HK-2 (cell line): ENCODE data around the gene TWIST2.

ENCODE experiments used
- DNase-seq: peaks from one replicate; pipeline ENCODE4 v3.0.0-alpha.2; 2018; ENCODE audit not compliant: unreplicated experiment

The TWIST2 gene

DNA sequence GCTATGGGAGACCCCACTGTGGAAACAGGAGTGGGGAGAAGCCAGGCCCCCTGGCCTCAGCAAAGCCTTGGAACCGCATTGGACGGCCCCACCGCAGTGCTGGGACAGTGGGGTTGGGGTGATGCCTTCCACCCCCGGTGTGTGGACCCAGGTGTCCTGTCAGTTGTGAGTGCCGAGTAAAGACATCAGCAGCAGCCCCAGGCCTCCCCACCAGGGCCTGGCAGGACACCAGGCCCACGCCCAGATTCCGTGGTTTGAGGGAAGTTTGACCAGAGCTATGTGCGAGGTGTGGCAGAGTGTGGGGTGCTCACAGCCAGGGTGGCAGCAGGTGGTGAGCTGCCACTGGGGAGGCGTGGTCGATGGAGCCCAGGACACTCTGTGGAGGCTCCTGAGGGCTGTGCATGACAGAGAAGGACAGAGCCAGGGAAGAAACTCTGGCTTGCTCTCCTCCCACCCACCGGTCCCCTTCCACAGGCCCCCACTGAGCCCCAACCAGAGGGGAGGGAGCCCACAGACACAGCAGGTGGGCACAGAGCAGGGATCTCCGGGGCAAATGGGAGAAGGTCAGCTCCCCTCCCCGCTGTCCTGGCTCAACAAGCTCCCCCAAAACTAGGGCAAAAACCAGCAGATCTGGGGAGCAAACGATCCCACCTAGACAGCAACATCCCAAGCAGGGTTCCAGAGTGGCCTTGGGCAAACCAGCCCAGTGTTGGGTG is 69.1 kb downstream of the TWIST2 start:
- no peak for DNase-seq

DNA sequence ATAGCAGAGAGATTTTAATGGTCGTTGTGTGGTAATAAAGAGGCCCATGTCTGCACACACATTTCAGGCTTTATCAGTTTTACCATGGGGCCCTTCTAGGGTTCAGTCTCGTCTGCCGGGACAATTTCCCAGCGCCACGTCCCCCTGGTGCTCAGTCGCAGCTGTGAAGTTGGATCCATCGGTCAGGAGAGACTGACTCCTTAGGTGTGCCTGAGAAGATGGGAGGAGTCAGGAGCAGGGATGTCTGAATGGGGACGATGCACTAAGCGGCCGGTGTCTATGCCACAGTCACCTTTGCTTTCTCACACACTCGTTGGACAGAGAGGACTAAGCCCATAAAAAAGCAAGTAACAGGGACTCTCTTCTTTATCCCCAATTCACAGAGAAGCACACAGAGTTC is 71.4 kb downstream of the TWIST2 start:
- DNase-seq = no peak

DNA sequence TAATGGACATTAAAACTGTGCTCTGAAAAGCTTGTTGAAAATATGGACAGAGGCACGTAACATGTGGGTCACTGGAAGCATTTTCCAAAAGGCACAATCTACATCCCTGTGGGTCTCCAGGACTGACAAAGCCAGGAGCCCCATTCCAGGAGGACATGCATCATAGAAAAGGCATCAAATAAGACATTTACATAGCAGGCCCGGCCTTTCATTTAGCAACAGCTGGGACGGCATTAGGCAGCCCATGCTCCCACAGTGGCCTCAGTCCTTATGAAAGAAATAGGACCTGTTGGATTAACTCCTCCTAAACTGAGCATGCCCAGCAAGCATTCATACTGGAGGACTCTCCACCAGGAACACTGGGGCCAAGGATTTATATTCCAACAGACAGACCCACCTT is 72.2 kb downstream of the TWIST2 start:
- no peak for DNase-seq

DNA sequence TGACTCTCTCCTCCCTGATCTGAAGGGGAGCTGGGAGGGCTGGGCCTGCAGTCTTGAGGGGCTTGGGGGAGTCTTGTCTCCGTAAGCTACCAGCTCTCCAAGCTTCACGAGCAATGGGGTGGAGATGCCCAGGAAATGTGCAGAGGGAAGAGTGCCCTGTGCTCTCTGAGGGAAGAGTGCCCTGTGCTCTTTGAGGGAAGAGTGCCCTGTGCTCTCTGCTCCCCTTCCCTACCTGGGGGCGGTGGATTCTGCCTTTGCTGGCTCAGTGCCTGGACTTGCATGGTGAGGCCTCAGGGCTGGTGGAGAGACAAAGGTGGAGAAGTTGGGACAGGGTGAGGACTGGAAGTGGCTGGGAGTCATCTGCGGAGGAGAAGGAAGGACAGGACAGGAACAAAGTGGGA is 72.7 kb downstream of the TWIST2 start:
- no peak for DNase-seq

DNA sequence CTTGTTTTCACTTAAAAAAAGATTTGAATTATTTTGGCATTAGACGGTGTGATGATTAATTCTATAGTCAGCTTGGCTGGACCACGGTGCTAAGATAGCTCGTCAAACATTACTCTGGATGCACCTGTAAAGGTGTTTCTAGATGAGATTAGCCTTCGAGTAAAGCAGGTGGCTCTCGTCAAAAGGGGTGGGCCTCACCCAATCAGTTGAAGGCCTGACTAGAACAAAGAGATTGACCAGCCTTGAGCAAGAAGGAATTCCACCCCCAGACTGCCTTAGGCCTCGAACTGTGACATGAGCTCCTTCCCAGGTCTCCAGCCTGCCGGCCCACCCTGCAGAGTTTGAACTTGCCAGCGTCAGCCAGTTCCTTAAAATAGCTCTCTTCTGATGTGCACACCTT is 73.4 kb downstream of the TWIST2 start:
- no peak for DNase-seq

DNA sequence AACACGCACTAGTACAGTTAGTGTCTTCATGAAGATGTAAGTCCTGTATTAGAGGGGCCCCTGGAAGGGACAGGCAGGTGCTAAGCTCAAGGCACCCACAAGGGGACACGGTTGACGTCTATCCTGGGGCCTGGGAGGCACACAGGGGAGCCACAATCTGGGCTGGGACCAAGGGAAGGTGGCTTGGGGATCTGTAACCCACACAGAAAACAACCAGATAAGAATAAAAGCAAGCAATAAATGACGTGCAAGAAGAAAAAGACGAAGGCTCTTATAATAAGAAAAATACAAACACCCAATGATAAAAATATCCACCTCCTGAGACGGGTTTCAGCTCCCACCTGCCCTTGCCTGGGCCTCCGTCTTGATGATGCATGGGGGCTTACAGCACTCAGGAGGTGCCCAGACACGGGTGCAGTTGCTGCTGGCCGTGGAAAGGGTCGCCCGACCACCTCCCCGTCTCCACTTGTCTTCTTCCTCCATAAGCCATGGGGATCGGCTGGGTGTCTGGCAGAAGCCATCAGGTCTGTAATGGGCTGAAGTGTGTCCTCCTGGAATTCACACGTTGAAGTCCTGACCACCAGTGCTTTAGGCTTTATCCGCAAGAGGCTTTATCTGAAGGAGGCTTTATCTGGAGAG is 73.9 kb downstream of the TWIST2 start:
- no peak for DNase-seq

DNA sequence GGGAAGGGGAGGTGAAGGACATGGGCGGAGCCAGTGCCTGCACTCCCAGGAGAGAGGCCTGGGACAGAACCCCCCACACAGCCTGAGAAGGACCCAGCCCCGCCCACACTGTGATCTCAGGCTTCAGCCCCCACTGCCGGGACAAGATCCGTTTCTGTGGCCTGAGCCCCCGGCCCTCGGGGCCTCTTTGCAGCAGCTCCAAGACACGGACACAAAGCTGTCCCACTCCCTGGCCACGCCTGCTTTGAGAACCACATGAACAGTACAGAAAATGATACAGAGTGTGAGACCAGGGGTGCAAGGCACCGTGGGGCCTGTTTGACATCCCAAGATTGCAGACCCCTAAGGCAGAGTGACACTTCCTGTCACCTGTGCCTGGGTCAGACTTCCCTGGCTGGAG is 74.5 kb downstream of the TWIST2 start:
- DNase-seq = no peak

DNA sequence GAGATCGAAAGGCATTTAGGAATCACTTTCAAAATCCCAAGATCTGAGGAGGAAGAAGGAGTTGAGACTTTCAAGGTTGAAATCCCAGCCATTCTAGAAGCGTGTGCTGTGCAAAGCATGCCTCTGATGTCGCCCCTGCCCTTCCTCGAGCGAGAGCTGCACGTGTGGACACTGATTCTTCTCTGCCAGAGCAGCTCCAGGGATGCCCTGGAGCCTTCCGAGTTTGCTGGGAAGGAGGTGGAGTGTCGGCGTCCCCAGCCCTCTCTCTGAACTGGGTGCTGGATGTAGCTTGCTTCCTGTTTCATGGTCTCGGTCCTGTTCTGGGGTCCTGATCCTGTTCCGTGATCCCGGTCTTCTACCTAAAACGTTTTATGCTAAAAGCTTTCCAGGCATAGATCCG is 76.1 kb downstream of the TWIST2 start:
- no peak for DNase-seq

DNA sequence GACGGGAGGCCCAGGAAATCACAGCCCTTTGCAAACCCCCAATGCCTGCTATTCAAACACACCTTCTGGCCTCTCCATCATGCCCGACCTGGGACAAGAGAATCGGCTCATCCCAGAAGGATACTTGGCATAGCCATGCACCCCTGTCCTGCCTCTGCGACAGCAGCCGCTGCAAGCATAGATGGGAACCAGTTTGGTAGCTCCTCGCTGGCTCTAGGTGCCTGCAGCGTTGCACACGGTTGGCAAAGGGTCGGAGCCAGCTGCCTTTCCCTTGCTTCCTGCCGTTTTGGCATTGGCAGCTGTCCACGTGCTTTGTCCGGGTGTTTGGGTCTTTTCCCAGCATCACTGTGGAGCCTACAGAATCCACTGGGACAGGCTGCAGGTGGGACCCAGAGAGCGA is 76.9 kb downstream of the TWIST2 start:
- DNase-seq = no peak

DNA sequence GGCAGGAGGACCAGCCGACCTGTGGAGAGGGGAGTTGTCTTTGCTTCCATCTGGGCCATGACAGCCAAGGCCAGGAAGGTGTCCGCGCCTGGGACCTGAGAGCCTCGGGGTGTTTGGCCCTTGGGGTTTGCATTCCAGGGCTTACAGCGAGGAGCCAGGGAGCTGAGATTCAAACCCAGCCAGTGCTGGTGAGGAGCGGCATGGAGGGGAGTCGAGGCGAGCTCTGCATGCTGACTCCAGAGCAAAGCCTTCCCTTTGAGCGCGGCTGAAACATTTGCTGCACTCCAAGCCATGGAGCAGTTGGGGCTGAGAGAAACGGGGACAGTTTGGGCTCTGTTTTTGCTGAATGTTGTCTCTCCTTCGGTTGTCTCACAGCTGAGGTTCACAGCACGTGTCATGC is 77.4 kb downstream of the TWIST2 start:
- DNase-seq = no peak

DNA sequence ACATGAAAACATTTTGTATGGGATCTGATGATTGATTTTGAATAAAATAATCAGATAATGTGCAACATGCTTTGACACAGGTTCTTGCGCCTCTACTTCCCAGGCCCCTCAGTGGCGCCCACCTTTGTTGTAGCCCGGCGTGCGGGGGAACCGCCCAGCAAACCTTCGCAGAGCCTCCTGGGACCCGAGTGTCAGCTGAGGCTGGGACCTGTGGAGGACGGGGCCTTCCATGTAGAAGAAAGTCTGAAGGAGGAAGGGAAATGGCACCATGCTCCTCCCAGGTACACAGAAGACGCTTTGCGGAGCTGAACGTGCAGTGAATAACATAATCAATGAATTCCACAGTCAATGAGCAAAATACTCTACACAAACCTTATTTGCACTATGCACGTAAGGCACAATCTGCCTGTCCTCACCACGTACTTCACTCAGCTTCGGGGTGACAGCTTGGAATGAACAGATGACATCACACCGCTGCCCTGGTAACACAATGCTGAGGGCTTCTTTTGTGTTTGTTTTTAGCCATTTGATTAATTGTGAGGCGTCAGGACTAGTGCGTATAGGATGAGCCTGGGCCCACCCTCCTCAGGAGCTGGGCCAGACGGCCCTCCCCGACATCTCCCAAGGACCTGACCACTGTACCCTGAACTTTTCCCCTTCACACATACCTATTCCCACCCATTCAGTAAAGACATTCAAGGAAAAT is 78.1 kb downstream of the TWIST2 start:
- no peak for DNase-seq

DNA sequence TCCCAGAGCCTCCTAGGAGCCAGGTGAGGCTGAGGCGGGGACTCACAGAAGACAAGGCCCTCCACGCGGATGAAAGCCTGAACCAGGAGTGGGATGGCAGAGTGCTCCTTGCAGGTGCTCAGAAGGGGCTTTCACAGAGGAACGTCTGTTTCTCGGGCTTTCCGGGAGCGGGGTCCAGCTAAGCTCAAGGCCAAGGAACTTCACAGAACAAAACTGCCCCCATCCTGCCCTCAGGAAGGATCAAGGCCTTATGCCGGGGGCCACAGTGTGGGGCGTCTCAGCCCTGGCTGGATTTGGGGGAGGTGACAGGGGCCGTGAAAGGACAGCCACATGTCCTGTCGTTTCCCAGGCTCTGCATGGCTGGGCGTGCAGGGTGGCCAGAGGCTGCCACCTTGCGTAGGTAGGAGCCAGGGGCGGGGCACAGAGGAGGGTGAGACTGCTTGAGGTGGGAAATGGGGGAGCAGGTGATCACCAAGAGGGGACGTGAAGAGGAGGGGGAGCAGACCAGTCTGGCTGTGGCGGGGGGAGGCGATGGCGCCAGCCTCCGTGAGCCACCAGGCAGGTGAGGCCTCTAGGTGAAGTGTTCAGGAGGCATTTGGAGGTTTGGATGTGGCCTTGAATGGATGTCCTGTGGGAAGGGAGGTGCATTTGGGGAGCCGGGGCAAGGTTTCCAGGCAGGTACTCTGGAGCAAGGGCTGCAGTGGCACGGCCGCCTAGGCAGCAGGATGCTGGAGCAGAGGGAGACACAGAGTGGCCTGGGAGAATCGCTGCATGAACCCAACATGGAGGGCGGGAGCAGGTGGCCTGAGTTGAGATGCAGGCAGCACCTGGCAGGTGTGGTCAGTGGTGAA is 79.1 kb downstream of the TWIST2 start:
- DNase-seq = no peak

DNA sequence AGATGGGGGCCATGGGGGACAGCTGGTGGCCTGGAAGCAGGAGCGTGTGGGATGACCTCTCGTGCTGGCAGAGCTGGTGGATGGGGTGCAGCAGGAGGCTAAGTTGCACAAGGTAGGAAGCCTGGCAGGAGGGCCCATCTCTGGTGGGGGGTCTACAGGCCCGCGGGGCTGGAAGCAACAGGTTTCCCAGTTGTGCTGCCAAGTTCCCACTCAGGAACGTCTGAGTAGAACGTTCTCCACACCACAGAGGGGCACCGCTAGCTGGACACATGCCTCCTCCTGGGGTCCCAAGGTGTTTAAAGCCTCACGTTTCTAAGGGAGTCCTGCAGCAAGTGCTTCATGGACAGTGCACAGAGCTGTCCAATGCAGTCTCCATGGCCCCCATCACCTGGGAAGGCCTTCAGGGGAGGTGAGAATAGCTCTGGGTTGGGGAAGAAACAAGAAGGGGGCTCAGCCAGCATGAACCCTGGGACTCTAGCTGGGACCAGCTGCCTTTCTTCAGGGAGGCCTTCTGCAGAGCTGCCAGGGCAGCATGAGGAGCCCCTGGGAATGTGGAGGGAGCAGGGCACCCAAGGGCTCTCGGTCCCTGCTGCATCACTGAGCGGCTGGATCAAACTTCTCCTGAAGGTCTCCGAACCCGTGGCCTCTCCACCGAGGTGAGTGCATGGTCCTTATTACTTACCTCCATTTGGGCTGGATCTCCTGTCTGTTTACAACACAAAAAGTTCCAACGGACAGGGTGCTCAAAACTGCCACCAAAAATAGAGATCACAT is 80.0 kb downstream of the TWIST2 start:
- no peak for DNase-seq

DNA sequence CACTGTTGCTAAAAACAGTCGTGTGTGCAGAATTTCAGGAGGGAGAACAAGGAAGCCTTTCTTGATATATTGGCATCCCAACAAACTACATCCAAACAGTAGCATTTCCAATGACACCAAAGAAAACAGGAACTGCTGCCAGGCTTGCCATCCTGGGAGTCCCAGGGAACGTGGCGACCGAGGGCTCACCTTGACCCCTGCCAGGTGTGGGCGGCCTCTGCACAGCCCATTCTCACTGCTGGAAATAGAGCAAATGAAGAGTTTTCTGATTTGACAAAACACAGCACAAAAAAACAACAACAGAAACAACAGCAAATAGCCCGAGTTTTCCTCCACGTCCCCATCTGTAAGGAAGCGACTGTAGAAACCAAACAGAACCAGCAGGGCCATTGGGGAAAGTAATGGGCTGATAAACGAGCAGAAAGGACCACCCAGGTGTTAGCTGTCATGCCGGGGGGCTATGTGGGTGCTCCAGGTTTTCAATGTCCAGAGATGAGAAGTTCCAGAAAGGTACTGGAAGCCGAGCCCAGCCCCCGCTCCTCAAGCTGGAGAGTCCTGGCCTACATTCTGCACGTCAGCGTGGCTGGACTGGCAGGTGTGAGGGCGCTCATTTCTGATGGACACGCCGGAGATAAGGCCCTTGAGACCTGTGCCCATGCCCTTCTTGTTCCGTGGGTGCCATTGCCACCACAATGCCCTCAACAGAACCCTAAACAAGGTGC is 80.8 kb downstream of the TWIST2 start:
- DNase-seq = no peak

DNA sequence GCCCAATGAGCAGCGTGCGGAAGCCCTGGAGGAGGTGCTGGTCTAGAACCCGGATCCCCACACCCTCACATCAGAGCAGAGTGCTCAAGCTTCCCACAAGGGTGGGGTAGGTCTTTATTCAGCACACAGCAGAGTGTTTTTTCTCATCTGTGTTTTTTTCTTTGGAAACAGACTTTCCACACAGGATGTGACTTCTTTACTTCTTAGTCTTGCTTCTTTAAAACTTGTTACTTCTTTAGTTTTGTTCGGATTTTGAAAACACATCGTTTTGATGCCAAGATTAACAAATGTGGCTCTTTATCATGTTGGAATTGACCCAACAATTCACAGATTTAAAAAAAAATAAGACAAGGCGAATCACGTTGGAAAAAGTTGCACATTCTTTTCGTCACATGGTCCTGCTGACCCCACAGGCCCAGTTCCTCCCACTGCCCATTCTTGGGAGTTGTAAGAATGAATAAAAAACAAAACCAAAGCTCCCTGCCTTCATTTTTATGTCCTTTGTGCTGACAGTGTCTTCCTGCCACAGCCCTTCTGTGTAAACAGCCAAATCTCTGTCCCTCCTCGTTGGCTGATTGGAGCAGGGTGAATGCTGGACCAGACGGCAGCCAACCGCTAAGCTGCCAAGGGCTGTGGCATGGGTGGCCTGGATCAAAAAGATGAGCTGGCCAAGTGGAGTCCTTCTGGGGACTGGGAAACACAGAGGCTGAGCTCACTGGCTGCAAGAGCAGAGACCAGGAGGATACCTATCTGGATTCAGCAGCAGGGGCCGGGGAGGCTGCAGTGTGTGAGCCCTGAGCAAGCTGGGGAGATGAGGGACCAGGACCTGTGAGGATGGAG is 81.6 kb downstream of the TWIST2 start:
- DNase-seq = no peak

DNA sequence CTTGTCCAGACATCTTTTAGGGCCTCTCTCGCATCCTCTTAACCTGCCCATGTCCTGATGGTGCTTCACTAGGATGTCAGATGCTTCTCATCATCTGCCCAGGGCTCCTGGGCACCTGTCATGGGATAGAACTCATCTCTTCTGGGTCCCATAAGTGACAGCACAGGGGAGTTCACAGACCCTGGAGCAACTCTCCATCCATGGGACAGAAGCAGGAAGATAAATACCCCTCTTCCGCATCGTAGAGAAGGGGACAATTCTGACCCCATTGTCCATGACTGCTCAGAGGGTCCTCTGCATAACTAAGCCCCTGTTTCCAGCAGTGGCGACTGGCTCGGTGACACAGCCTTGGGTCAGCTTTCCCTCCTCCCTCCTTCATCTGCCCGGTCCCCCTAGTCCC is 82.3 kb downstream of the TWIST2 start:
- no peak for DNase-seq

DNA sequence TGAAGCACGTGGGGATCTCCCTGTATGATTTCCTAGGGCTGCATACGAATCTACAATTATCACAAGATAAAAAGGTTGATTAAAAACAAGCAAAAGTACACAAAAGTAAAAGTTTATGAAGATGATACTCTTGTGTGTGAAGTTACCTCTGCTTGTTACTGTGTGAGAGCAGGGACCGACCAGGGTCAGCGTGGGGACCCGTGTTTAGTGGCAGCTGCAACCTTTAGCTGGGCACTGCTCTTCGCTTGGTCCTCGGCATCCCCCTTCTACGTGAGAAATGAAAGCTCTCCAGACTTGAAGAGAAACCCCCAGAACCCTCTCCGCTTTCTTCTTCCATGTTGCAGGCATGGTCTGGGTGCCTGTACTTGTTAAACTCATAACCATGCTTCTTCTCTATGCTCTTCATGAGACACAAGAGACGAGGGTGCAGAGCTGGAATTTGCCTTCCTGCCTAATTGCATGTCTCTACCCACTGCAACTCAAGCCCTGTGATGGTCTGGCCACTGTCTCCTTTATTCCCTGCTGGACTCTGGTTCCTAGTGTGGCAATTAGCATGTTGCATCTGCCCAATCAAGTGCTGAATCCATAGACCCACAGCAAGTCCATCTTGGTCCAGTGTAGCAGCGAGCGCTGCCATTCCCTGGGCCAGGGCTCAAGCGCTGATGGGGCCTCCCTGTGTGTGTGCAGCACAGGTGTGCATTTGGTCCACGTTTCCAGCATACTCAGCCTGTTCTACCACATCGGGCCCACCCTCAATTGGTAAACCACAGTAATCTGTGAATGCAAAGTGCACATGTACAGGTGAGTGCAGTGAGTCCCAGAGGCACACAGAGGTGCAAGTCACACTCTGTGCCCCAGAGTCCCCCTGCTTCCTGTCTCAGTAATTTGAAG is 88.5 kb downstream of the TWIST2 start:
- DNase-seq = no peak

DNA sequence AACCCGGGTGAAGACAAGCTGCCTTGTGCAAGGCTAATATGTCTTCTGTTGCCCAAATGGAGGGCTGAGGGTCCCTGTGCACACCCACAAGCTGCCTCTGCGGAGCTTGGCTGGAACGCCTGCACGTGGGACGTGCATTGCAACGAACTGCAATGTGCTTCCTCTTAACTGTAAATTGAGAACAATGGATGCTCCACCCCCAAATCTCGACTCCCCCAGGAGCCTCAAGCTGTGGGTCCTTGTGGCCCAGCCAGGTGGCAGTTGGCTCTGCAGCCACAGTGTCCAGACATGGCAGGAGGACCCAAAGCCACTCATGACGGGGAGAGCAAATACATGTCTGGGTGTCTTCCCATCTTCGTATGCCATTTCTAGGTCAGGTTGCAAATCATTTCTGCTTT is 90.1 kb downstream of the TWIST2 start:
- DNase-seq = no peak
